Caco-2 (cell line): ENCODE results near the gene SAMD10. TPM values are rescaled to one million over a fixed set of nuclear protein-coding genes. Genes with fewer than 3 reads are reported as not detected.

Experiments
- BruUV-seq: library from RNA; stranded (reverse); fragments of 400-500 nt; replicated peaks from 2 replicates; lab custom pipeline; 2021; lab: Mats Ljungman, UMichigan
- CTCF ChIA-PET: fragments of 300-600 bp; sonication (Branson Sonifier 250); formaldehyde crosslinking; loops from one replicate; lab custom pipeline; 2022; ENCODE audit warnings: antibody characterized with exemption; lab: Charles Lee
- POLR2A ChIA-PET: fragments of 300-600 bp; sonication (Branson Sonifier 250); formaldehyde crosslinking; loops from one replicate; lab custom pipeline; 2022; ENCODE audit warnings: antibody characterized with exemption; lab: Charles Lee
- DNase-seq, 2 experiments: peaks; one replicate each; pipeline versions ENCODE4 v3.0.0 to v3.0.0-alpha.2; 2020 to 2022
- H3K27me3 ChIP-seq: replicated peaks from 2 replicates; pipeline ENCODE4 v1.6.0; 2011; ENCODE audit warnings: low read length; ENCODE audit not compliant: control insufficient read depth, insufficient read depth
- H3K36me3 ChIP-seq: 2 replicates; pipeline ENCODE4 v1.5.1; 2011; ENCODE audit warnings: low read length; ENCODE audit not compliant: control insufficient read depth, insufficient read depth
- H3K4me1 ChIP-seq: fragments of 250-450 bp; sonication (Bioruptor Pico); 2 replicates; pipeline ENCODE4 v1.5.1; 2020; ENCODE audit warnings: mild to moderate bottlenecking
- H3K4me3 ChIP-seq: 2 replicates; pipeline ENCODE4 v1.5.1; 2011; ENCODE audit warnings: low read depth, mild to moderate bottlenecking, control low read depth, low read length
- H3K9me3 ChIP-seq: fragments of 250-450 bp; sonication (Bioruptor Pico); 2 replicates; pipeline ENCODE4 v1.5.1; 2020; ENCODE audit warnings: mild to moderate bottlenecking, moderate library complexity
- H3K27ac Mint-ChIP-seq: one replicate; pipeline ENCODE4 v1.8.0; 2022; ENCODE audit warnings: mixed read lengths; ENCODE audit not compliant: unreplicated experiment
- H3K27me3 Mint-ChIP-seq: one replicate; pipeline ENCODE4 v1.8.0; 2022; ENCODE audit warnings: mixed read lengths; ENCODE audit not compliant: insufficient read depth, unreplicated experiment
- H3K36me3 Mint-ChIP-seq: one replicate; pipeline ENCODE4 v1.8.0; 2022; ENCODE audit warnings: mild to moderate bottlenecking, mixed read lengths; ENCODE audit not compliant: insufficient read depth, unreplicated experiment
- H3K4me1 Mint-ChIP-seq: one replicate; pipeline ENCODE4 v1.8.0; 2022; ENCODE audit warnings: low read depth, mixed read lengths; ENCODE audit not compliant: unreplicated experiment
- H3K4me3 Mint-ChIP-seq: one replicate; pipeline ENCODE4 v1.8.0; 2022; ENCODE audit warnings: mild to moderate bottlenecking, moderate library complexity, mixed read lengths; ENCODE audit not compliant: unreplicated experiment
- H3K9me3 Mint-ChIP-seq: one replicate; pipeline ENCODE4 v1.8.0; 2022; ENCODE audit warnings: mixed read lengths; ENCODE audit not compliant: unreplicated experiment
- intact Hi-C: fragments of 100-400 bp; cut with micrococcal nuclease; formaldehyde crosslinking; loops from one replicate; pipeline ENCODE4 v1.10.0; 2022; ENCODE audit not compliant: unreplicated experiment
- total RNA-seq: library from RNA; stranded (reverse); gene quantifications from 2 replicates; pipeline ENCODE4 v1.2.3, GENCODE V29; 2022
- TF ChIP-seq, protein P1 (sequence below), 2 experiments: fragments of 200-600 bp in 1 of 2; IDR thresholded peaks; 1 replicate in 1 of 2; 2 replicates in 1 of 2; pipeline versions ENCODE4 v1.5.1 to v1.8.0; 2011 to 2022; ENCODE audit warnings: antibody characterized with exemption in 1 of 2, control low read depth in 1 of 2, inconsistent platforms in 1 of 2, low read depth in 1 of 2, low read length in 1 of 2, mild to moderate bottlenecking in 1 of 2, moderate library complexity in 1 of 2; ENCODE audit not compliant: insufficient read depth in 1 of 2, severe bottlenecking in 1 of 2, unreplicated experiment in 1 of 2

The SAMD10 gene
- total RNA-seq, 1 experiment from 2014 or later, result 13.6 TPM

DNA sequence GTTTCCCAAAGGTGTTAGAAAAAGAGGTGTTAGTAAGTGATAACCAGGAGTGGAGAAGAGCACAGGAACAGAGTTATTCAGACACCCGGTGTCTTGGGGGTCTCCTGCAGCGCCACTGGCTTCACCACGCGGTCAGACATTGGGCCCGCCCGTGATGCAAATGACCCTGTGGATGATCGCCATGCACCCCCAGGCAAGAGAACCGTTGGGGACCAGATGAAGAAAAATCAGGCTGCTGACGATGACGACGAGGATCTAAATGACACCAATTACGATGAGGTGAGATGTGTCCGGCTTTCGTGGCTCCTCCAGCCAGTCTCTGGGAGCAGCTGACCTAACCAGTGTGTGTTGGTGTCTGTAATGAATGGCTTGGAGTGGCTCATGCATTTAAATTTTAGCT is 3.5 kb upstream of the SAMD10 start:
- Mint-ChIP-seq H3K27me3 (no peaks in the 10 kb centered on the region), H3K27ac (no peak overlapping the region), H3K4me1 (peaks cover 24% of the 10 kb centered on the region), H3K4me3 (peak overlapping the region; percentile 8), H3K9me3 (no peaks in the 10 kb centered on the region), H3K36me3 (peaks cover 90% of the 10 kb centered on the region)
- H3K27me3 ChIP-seq, result no peaks in the 10 kb centered on the region
- POLR2A ChIA-PET, result interaction anchor here (0.6 to 0.8 kb wide), 3 partner anchors 12 to 381 kb away, joined by 4 read pairs; no protein-coding TSS in a partner anchor
- CTCF ChIA-PET, result interaction anchor here (1.2 to 5.2 kb wide), 2 partner anchors 26 to 57 kb away, joined by 3 to 139 read pairs; no protein-coding TSS in a partner anchor
- DNase-seq, result no peak
- H3K4me3 ChIP-seq, result no peak overlapping the region
- intact Hi-C loops, result no loop called here
- TF ChIP-seq, protein P1, sequence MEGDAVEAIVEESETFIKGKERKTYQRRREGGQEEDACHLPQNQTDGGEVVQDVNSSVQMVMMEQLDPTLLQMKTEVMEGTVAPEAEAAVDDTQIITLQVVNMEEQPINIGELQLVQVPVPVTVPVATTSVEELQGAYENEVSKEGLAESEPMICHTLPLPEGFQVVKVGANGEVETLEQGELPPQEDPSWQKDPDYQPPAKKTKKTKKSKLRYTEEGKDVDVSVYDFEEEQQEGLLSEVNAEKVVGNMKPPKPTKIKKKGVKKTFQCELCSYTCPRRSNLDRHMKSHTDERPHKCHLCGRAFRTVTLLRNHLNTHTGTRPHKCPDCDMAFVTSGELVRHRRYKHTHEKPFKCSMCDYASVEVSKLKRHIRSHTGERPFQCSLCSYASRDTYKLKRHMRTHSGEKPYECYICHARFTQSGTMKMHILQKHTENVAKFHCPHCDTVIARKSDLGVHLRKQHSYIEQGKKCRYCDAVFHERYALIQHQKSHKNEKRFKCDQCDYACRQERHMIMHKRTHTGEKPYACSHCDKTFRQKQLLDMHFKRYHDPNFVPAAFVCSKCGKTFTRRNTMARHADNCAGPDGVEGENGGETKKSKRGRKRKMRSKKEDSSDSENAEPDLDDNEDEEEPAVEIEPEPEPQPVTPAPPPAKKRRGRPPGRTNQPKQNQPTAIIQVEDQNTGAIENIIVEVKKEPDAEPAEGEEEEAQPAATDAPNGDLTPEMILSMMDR (IDR thresholded peaks at IDR 0.05; ENCODE audit: insufficient read depth in 1 of 2, low read depth in 1 of 2, low read length in 1 of 2, severe bottlenecking in 1 of 2, unreplicated experiment in 1 of 2), result no peak
- BruUV-seq, result no TSS peak
- peaks cover 12% of the 10 kb centered on the region; the same call in 1 of the 2 replicates for H3K36me3 ChIP-seq
- peaks cover 25% of the 10 kb centered on the region for H3K4me1 ChIP-seq
- H3K9me3 ChIP-seq, result no peaks in the 10 kb centered on the region

GRCh38 chr20:63980806-63981728 is 1.6 kb upstream of the SAMD10 start, which contains the start of gene PRPF6:
PRPF6 (plus strand) TSS chr20:63981132; CDS start chr20:63981246, 114 bp downstream.
- H3K4me3 Mint-ChIP-seq, result peak within 1 kb of the TSS; percentile 90
- intact Hi-C loops, result loop anchor here (1.0 to 2.0 kb wide), 4 partner anchors 43 to 139 kb away; partner anchors contain the start of gene TCEA2
- peaks cover 30% of the 10 kb centered on the region for H3K4me1 Mint-ChIP-seq
- H3K36me3 Mint-ChIP-seq, result peaks cover 71% of the 10 kb centered on the region
- Histone ChIP-seq H3K36me3 (peaks cover 11% of the 10 kb centered on the region; the same call in 1 of the 2 replicates), H3K4me1 (peaks cover 31% of the 10 kb centered on the region), H3K4me3 (peak within 1 kb of the TSS; percentile 58), H3K27me3 (no peaks in the 10 kb centered on the region), H3K9me3 (no peaks in the 10 kb centered on the region)
- H3K27ac Mint-ChIP-seq, result peak within 1 kb of the TSS; percentile 65
- peak; percentile 99 to 100 for DNase-seq
- ChIA-PET POLR2A (interaction anchor here (0.6 to 2.9 kb wide), 15 partner anchors 23 to 460 kb away, joined by 3 to 26 read pairs (median 4); partner anchors contain the start of genes OPRL1, PPDPF, TCEA2 and TPD52L2), CTCF (interaction anchor here (0.5 to 5.2 kb wide), 35 partner anchors 10 to 1184 kb away, joined by 3 to 139 read pairs (median 5); partner anchors contain the start of genes C20orf204, DNAJC5, LKAAEAR1 and OPRL1)
- no peaks in the 10 kb centered on the region for H3K9me3 Mint-ChIP-seq
- TF ChIP-seq, protein P1 (IDR thresholded peaks at IDR 0.05; ENCODE audit: insufficient read depth in 1 of 2, low read depth in 1 of 2, low read length in 1 of 2, severe bottlenecking in 1 of 2, unreplicated experiment in 1 of 2), result peak; percentile 99 to 100
- no TSS peak for BruUV-seq
- no peaks in the 10 kb centered on the region for H3K27me3 Mint-ChIP-seq
